Fibroblast of lung (primary cell): Measurements from ENCODE around the gene C10orf90.

Experiments
- CTCF ChIP-seq, 2 donors: IDR thresholded peaks in 1 of 2; conservative IDR thresholded peaks in 1 of 2; 1 replicate in 1 of 2; 2 replicates in 1 of 2; pipeline ENCODE4 v1.5.1; 2011 to 2012; ENCODE audit warnings: low read length in 2 of 2, control low read depth in 1 of 2, inconsistent platforms in 1 of 2, low read depth in 1 of 2, mild to moderate bottlenecking in 1 of 2
- EZH2 ChIP-seq: IDR thresholded peaks from 2 replicates; pipeline ENCODE4 v1.5.1; 2012; ENCODE audit warnings: low read length, control low read depth, mild to moderate bottlenecking; ENCODE audit errors: missing control alignments

DNA sequence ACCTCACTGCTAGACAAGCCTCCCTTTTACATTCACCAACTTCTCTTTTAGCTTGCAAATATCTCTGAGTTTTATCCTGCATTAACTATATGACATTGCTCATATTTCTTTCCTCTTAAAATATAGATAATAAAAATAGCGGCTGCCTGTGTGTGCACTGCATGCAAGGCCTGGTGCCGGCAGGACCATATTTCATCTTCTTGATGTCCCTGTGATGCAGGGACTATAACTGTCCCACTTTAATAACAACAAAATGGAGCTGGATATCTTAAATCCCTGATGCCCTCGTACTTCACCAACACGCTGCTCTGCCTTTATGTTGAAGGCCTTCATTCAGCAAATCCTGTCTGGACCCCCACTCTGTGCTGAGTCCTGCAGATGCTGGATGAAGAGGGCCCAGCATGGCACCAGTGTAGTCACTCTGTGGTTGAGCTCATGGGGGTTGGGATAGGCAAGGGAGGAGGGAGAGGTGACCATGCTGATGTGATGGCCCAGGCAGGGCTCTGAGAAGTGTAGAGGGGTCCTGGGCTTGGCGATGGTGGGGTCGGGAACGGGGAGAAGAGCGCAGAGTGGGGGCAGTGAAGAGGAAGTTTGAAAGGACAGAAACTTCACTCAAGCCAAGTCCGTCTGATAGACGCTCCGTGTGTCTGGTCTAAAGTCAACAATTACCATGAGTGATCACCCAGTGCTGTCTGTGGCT lies 40.4 kb downstream of the C10orf90 start:
- TF ChIP-seq CTCF (conservative IDR thresholded peaks at IDR 0.05 in 1 of 2, IDR thresholded peaks at IDR 0.05 in 1 of 2; ENCODE audit: low read depth in 1 of 2, low read length in 2 of 2) = no peak
- no peak for TF ChIP-seq EZH2
